AG20443 (cell line): ENCODE data around the gene MOGAT1.

Source experiments
- DNase-seq: peaks from one replicate; pipeline ENCODE4 v3.0.0; 2012; ENCODE audit warnings: low spot score, mixed read lengths

The MOGAT1 gene, protein sequence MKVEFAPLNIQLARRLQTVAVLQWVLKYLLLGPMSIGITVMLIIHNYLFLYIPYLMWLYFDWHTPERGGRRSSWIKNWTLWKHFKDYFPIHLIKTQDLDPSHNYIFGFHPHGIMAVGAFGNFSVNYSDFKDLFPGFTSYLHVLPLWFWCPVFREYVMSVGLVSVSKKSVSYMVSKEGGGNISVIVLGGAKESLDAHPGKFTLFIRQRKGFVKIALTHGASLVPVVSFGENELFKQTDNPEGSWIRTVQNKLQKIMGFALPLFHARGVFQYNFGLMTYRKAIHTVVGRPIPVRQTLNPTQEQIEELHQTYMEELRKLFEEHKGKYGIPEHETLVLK

DNA sequence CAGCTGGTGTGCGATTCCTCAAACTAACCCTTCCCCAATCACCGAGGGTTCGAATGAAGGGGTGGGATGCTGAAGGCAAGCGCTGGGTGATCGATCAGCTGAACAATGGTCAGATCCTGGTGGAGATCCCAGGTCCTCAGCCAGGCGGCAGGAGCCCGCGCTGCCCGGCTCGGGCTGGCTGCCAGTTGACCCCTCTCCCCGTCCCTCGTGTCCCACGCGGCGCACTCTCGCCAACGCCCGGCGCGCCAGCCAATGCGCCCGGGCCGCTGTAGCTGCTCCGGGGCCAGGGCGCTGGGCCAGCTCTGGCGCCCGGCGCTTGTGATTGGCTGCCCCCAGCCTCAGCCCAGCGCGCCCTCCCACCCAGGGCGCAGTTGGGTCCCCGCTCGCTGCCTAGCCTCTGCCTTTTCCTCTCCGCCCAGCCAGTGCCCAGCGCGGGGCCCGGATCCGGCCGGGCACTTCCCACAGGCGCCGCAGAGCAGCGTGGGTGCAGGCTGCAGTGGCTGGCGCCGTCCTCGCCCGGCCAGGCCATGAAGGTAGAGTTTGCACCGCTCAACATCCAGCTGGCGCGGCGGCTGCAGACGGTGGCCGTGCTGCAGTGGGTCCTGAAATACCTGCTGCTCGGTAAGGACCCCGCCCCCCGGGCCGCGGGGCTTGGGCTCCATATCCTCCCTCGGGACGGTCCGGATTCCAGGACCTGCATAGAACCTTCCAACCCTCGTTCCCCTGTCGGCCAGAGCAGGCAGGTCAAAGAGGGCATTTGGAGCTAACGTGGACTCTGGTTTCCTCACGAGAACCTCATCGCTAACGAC is at the start of gene MOGAT1:
TSS of gene MOGAT1 (plus strand) at position 400 of the 809 bp plus-strand sequence. CDS start at position 528, 128 bp downstream.
- DNase-seq, result peak; percentile 60

DNA sequence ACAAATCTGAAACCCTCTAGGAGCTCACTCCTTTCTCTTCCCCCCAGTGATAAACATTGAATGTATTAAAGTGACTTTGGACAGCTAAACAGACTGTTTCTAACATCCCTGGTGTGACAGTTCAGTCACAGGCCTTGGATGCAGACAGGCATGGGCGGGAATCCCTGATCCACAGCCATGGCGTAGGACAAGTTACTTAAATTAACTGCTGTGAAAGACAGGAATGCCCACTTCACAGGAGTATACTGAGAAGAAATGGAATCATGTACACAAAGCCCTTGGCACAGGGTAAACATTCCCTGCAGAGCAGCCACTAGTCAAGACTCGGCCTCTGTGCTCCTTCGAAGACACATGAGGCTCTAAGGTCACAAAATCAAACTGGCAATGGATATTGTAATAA is 49.6 kb upstream of the MOGAT1 start:
- DNase-seq, result no peak

DNA sequence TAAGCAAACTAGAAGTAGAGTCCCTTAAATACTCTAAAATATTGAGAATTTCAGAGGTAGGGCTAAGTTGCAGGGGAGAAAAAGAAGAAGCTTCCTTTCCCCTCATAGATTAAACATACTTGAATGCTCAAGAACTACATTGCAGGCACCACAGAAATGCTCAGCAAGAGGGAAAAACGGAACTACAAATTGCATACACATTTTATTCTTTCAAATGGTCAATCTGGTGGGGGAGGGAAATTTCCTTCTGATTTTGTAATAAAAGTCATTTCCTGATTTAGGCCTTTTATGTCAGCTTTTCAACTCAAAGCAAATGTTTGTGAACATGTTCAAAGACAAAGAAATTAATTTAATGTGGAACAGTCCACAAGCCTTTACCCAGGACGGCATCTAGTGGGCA is 48.5 kb upstream of the MOGAT1 start:
- DNase-seq, result no peak

DNA sequence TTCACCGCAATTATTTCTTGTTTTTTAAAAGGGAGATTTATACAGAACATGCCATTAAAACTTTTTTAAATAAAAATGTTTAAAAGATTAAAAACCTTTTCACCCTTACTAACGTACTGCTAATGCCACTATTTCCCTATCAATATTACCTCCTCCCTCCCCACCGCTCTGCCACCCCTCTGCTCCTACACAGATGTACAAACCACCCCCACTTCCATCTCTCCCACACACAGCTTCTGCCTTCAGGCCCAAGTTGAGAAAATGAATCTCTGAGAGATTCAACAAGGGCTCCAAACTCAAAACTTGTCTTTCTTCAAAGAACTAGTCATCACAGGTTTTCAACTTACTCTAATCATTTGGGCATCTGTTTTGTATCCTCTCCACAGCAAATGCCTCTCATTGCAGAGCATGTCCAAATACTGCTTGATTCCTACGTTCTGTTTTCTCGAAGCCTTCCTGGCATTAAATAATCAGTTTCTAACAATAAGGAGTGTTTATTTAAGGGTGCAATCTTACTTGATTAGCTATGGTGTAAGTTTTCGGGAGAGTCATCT is 47.6 kb upstream of the MOGAT1 start:
- no peak for DNase-seq

DNA sequence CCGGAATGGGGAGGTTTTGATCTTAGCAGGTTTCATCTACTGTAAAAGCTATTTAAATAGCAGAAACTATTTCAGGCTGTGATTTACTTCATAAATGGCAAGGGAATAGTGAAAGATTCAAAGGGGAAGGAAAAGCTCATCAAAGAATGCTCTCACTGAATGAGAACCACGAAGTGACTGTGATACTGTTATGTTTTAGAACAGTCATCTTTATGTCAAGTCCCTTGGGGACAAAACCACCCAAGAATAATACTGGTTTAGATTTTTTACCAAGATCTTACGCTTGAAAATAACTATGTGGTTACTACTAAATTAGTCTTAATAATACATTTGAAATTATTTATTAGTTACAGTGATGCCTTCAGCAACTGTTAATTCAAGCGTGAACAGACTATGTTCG is 43.7 kb upstream of the MOGAT1 start:
- no peak for DNase-seq

DNA sequence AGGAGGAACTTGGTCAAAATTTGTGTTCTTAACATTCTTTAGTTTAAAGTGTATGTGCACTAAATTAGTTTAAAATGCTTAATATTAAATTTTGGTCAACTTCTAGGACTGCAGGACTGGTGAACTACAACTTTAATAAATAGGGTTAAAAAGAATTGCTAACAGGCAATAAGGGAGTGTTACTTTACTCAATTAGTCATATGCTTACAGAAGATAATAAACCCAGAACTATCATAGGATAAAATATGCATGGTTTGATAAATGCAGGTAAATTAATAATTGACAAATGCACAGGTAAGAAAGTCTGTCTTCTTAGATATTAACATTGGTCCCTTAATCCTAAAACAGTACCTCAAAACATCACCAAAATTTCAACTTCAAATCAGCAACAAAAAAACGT is 36.2 kb upstream of the MOGAT1 start:
- DNase-seq, result no peak

DNA sequence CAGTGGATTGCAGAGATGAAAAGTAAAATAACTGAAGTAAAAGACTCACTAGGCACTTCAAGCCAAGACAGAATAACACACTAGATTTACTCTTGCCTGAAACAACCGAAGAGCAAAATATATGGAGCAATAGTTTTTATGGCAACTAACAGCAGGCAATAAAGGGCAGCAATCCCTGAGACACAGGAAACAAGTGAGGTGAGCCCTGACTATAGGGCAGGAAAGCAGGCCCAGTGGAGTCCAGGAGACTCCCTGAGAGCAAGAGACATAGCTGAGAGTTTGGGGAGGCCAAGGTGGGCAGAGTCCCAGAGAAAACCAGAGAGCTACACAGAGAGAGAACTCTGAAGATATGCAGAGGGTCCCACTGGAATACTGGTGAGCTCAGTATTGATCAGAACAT is 34.4 kb upstream of the MOGAT1 start:
- DNase-seq, result no peak

DNA sequence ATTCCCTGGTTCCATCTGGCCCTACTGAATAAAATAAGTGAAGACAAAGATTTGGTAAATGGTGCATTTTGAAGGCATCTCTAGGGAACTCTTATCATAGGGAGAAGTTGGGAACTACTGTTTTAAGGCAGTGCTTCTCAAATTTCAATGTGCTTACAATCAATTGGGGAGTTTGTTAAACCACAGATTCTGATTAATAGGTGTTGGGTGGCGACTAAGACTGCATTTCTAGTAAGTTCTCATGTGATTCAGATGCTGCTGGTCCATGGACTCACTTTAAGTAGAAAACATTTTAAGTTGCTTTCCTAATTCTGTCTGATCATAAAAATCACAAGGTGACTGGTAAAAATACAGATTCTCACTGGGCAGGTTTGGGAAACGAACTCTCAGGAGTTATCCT is 30.1 kb upstream of the MOGAT1 start:
- DNase-seq, result no peak

DNA sequence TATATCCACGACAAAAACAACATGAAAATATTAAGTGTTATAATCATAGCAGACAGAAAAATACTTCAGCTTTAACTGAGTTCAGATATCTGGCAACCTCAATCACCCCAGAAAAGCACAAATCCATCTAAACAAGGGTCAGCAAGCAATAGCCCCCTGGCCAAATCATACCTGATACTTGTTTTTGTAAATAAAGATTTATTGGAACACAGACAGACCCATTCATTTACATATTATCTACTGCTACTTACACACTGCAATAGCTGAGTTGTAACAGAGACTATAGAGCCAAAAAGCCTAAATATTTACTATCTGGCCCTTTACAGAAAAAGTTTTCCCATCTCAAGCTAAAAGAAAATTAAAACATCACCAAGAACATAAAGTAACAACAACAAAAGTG is 28.3 kb upstream of the MOGAT1 start:
- no peak for DNase-seq

DNA sequence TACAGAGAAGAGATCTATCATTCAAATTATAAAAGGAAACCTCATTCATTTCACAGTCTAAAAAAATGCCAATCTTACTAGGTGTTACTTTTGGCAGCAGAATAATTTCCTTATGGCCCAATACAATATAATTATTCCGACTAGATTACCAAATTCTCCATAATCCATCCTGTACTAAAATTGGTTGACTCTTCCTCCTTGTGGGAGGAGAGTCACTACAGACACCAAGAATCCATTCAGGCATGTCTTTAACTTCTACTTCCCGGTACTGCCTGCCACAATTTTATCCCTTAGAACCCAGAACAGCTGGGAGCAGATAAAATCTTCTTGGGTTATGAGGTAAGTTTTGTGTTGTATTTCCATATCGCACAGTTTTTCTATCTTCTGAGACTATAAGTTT is 25.4 kb upstream of the MOGAT1 start:
- DNase-seq, result no peak

DNA sequence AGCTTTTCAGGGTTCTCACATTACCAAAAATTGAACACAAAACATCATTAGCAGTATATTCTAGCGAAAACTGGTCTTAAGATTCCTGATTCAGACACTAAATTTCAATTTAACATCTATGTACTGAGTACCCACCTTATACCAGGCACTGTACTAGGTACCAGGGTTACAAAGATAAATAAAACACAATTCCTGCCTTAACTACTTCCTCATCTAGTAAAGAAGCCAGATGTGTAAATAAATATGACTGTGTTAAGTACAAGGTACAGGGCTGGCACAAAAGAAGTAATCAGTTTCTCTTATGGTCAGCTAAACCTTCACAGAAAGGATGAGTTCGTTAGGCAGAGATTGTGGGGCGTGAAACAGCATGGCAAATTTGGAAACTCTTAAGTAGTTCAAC is 21.7 kb upstream of the MOGAT1 start:
- no peak for DNase-seq

DNA sequence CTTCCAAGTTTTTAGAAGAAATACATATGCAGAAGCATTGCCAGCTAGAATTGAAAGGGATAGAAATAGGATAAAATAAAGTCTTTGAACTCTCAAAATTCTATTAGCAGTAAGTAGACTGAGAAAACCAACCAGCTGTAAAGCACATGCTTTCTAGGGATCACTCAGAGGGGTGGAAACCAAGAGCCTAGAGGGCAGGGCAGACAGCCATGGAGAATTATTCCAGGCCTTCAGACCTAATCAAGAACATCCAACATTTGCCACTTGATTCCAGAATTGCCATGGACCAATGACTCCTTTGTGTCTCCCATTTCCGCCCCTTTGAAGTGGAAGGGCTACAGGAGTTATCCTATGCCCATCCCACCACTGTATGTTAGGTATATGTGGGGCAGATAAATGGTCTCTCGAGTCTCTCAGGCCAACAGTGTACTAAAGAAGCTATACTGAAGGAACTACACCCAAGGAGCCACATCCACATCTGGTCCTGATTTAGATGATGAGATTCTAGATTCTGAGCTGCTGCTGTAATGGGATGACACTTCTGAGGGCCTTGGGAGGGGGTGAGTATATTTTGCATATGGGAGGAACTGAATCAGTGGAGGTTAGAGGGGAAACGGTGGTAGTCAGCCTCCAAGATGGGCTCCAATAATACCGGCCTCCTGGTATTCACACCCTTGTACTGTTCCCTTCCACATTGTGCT is 19.6 kb upstream of the MOGAT1 start:
- peak; percentile 41 for DNase-seq

DNA sequence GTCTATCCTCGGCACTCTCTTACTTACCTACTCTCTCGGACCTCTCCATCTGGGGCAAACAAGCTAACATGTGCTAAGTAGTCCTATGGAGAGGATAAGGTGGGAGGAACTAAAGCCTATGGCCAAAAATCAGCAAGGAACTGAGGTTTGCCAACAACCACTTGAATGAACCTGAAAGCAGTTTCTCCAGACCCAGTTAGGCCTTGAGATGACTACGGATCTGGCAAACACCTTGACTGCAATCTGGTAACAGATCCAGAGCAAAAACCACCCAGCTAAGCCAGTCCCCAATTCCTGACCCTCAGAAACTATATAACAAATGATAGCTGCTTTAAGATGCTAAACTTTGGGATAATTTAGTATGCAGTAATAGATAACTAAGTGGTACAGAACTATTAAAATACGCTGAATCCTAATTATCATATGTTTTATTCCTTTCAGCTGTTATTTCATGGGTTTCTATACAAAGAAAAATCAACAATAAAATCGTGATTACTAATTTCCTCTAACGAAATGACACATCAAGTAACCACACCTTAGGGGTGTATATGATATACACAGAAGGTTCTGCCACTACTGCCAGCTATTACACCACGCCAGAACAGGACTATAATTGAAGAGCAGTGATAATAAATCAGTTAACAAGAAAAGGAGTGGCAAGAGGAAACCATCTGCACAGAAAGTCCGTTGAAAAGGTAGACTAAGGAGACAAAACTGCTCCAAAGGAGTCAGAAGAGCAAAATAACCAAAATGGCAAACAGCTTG is 18.8 kb upstream of the MOGAT1 start:
- DNase-seq, result no peak

DNA sequence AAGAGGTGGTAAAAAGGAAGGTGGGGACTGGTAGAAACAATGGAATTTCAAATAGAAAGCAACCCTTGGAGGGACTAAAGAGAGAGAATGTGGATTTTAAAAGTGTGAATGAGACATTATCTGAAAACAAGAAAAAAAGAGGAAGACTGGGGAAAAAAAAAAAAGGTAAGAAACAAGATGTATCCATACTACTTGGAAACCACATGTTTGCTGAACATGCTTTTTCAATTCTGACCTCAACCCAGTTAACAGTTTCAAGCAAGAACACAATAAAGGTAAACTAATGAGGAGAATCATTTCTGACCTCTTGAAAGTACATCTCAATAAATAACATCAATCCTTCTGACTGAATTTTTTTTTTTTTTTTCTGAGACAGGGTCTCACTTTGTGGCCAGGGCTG is 18.2 kb upstream of the MOGAT1 start:
- no peak for DNase-seq

DNA sequence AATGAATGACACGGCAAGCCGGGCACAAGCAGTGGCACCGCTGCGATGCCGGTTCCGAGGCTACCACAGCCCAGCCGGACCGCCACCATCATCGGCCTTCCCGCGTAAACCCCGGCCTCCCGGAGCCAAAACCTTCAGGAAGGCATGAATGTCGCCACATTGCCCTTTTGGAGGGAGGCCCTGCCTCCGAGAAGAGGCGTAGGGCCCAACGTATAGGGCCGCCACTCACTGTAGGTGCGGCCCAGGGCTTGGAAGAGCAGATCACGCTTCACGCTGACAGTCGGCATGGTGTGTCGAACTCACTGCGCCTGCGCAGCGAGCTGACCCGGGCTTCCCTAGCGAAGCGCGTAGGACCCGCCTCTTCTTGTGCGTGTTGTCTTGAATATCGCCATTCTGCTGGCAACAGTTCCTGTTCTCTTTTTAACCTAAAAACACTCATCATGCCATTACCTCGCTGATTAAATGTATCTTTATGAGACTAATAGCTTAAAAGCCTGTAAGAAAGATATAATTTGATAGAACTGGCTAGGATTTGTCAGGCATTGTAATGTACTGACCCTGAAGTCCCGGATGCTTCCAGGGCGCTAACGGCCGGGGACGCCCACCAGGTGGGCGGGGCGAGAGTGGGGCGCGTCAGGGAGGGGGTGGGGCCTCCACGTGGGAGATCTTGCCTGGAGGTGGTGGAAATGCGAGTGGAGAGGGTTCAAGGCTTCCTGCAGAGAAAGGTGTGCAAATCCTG is 15.5 kb upstream of the MOGAT1 start, which contains the start of gene FARSB:
TSS of gene FARSB (minus strand) at position 306 of the 739 bp plus-strand sequence. CDS start at position 287, 19 bp downstream.
- DNase-seq, result peak; percentile 98

DNA sequence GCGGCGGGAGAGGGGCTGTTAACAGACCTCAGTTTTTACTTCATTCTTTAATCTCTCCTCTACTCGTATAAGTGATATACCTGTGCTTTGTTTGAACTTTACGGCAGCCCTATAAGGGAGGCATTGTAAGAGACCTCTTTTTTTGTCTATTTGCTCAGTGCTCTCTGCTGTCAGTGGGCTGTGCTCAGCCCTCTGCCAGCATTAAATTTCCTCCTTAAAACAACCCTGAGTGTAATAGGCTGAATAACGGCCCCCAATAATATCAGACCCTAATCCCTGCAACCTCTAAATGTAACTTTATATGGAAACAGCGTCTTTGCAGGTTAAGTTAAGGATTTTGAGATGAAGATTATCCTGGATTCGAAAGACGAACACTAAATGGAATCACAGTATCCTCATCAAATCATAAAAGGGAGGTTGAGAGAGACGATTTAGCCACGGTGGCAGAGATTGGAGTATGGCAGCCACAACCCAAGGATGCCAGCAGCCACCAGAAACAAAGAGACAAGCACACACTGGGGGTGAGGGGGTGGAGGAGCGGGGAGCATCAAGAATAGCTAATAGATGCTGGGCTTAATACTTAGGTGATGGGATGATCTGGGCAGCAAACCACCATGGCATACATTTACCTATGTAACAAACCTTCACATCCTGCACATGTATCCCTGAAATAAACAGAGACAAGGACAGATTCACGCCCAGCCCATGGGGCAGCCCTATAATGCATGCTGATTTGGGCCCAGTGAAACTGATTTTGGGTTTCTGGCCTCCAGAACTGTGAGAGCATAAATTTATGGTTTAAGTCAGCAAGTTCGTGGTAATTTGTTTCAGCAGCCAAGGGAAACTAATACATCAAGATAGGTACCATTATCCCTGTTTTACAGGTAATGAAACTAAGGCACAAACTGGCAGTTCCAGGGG is 14.7 kb upstream of the MOGAT1 start:
- DNase-seq, result peak; percentile 15

DNA sequence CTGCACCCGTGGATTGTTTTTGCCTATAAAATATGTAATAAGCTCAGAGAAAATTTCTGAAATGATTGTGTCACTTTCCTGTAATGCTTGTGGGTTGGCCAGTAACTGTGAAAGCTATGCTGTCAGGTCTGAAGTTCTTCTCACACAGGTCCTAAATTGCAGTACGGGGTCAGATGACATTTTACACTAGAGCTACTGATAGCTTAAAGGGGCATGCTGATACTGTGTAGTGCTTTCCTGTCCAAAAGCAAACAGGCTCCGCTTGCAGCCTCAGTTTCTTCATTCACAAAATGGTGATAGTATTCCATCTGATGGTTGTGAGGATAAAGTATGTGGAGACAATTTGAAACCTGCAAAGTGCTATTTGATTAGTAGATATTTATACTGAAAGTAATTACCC is 8.0 kb upstream of the MOGAT1 start:
- DNase-seq, result no peak

DNA sequence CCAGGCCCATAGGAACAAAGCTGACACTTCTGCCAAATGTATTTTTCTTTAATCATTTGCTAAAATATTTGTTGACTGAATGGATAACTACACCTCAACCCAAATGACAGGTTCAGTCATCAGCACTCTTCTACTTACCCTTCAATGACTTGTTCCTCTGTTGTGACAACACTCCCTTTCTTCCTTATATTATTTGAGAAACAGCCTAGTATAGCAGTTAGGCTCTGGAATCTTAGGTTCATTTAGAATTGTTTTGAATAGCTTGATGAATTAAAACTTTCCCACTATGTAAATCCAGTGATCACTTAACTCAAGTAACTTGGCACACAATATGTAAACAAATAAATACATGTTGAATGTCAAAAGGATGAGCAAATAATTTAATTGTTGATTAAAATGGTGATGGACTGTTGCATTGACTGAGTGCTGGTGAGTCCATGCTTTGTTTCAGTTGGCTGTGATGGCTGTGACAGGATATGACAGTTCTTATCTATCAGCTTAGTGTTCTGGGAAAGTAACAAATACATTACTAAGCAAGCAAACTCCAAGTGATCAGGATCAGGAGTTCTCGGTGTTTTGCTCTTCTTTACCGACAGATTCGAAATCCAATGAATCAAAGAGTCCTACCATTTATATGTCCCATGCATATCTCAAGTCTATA is 2.8 kb upstream of the MOGAT1 start:
- no peak for DNase-seq

DNA sequence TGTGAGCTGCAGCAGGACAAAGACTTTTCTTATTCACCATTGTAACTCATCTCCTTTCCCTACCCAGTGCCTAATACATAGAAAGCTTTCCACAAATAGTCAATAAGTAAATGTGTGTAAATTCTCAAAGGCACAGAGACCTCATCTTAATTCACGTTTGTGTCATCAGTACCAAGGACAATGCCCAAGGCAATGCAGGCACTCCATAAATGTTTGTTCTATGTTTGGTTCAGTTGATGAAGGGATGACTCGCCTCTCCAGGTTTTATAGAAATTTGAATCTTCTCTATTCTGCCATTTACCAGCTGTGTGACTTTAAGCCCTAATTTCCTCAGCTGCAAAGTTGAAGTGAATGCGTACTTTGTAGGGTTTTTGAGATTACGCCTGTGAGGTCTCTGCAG is 2.1 kb upstream of the MOGAT1 start:
- DNase-seq, result no peak
